ENCODE results near the gene SEBOX.
A peak's percentile ranks its signal among the peaks of the same experiment; 100 is the strongest.

DNA sequence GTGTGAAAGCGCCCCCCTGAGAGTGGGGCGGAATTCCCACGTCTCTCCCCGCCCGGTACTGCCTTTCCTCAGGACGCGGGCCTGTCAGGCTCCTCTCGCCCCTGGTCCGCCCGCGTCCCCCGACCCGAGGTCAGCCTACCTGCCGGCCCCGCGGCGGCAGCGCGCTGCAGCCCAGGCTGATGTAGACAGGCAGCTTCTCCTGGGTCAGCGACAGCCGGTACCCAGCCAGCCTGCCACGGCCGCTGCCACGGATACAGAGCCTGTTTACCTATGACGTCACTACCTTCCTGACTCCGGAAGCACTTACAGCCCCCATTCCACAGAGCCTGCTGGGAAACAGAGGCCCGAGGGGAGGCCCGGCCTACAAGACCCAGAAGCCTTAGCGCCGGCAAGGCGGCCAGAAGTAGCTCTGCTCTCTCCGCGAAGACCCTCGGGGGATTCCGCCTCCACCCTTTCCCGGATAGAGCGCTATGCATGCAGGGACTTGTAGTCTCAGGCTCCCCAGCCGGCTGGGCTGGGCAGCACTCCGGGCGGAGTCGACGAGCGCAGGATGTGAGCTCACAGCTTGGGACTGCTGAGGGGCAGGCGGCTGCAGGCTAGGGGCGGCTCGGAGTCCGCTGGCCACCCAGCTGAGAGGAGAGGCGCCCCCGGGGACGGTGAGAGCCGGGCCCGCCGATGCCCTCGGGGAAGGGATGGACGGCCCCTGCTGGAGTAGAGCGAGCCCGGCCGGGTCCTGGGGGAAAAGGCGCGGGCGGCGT lies 29.6 kb downstream of the SEBOX start, which contains the start of the genes IFT20 and TNFAIP1:
- peak; percentile 85 to 92 for TF ChIP-seq POLR2A (IDR thresholded peaks at IDR 0.05)
- TF ChIP-seq, protein P1, sequence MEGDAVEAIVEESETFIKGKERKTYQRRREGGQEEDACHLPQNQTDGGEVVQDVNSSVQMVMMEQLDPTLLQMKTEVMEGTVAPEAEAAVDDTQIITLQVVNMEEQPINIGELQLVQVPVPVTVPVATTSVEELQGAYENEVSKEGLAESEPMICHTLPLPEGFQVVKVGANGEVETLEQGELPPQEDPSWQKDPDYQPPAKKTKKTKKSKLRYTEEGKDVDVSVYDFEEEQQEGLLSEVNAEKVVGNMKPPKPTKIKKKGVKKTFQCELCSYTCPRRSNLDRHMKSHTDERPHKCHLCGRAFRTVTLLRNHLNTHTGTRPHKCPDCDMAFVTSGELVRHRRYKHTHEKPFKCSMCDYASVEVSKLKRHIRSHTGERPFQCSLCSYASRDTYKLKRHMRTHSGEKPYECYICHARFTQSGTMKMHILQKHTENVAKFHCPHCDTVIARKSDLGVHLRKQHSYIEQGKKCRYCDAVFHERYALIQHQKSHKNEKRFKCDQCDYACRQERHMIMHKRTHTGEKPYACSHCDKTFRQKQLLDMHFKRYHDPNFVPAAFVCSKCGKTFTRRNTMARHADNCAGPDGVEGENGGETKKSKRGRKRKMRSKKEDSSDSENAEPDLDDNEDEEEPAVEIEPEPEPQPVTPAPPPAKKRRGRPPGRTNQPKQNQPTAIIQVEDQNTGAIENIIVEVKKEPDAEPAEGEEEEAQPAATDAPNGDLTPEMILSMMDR (IDR thresholded peaks at IDR 0.05) = no peak
- TF ChIP-seq POLR2AphosphoS5 (IDR thresholded peaks at IDR 0.05) = peak; percentile 95 to 97 (median 96)
- TF ChIP-seq EP300 (IDR thresholded peaks at IDR 0.05) = peak in 1 of 4 donors; percentile 66
